Stimulated activated CD8-positive, alpha-beta memory T cell treated with anti-CD3 and anti-CD28 coated beads, Interleukin-4, amount 100 ng/mL, for 4 hours (primary cell): ENCODE data around the gene C1QL4.
"Not testable (repeated sequence)": the region's sequence is repeated elsewhere in the genome, so short reads cannot be mapped to it uniquely, and the experiment has no call there.

Experiments used
- DNase-seq, 2 donors: peaks; one replicate each; pipeline ENCODE4 v3.0.0-alpha.2; 2020; ENCODE audit warnings: low read depth in 2 of 2, low spot score in 1 of 2

C1QL4 gene

DNA sequence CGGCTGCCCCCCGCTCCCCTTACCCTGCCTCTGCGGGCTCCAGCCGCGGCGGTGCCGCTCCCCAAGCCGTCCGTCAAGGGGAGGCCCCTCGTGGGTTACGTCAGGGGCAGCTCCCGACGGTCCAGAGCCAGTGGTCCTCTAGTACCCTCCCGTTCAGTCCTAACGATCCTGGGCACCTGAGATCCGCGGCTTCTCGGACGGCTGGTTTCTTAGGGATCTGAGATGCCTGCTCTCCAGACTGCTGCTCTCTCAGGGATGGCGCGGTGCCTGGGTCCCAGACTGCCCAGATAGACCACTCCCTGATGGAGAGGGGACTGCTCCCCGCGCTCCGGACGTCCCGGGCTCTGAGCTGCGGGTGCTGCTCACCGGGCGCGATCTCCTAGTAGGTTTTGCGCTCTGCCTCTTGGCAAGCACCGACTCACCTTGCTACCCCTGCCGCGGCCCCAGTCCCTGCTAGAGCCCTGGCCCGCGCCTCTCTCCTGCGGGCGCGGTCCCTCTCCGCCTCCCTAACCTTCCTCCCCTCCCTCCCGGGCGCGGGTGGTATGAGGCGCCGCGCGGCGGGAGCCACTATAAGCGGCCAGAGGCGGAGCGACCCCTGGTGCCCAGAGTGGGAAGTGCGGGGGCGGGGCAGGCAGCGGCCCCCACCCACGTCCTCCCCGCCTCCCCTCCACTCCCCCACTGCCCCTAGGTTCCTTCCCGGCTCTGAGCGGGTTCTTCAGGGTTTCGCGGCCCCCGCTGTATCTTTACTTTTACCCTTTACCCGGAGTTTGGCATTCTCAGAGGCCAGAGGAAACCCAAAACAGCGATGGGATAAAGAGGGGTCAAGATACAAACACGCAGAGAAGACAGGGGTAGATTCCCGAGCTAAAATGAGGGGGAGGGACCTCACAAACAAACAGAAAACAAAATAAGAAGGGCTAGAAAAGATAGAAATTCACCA is at the start of gene C1QL4:
Gene C1QL4 (minus strand): TSS at position 544 of the 940 bp plus-strand sequence. CDS start 711 bp downstream, outside the sequence.
- DNase-seq, result peak; percentile 74 to 80

DNA sequence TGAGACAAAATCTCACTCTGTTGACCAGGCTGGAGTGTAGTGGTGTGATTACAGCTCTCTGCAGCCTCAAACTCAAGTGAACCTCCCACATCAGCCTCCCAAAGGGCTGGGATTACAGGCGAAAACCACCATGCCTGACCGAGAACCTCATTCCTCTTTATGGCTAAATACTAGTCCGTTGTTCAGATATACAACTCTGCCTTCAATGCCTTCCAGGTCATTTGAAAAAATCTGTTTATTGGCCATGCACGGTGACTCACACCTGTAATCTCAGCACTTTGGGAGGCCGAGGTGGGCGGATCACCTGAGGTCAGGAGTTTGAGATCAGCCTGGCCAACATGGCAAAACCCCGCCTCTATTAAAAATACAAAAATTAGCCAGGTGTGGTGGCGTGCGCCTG is 43.2 kb upstream of the C1QL4 start:
- DNase-seq, result not testable (repeated sequence)

DNA sequence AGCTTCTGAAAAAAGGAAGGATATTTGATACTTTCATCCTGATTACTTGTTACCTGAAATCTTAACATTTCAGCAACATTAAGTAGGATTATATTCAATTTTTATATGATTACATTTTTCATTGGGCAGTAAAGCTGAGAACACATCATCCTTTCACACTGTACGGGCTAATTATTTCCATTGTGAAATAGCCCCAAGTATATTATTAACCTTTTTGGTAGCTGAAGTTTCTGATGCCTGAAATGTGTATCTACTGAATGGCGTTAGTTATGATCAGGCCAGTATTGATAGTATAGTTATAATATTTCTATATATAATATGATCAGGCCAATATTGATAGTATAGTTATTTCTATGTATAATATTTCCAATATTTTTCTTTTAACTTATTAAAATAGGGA is 40.4 kb upstream of the C1QL4 start:
- DNase-seq, result no peak

DNA sequence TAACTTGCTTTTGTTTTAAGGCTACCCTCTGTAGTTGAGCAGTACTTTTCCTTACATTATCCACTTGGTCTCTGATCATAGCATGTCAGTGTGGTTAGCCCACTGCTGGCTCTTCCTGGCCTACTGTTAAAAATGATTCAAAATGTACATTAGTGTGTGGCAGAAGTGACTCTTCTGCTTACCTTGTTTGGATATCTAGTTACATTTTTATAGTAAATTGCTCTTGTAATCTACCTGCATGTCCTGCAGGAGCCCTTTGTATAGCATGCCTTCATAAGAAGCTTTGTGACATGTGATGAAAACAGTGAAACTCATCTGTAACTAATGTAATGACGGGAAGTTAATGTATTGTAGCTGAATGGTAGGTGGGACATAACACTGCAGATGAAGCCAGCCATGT is 38.4 kb upstream of the C1QL4 start:
- no peak for DNase-seq

DNA sequence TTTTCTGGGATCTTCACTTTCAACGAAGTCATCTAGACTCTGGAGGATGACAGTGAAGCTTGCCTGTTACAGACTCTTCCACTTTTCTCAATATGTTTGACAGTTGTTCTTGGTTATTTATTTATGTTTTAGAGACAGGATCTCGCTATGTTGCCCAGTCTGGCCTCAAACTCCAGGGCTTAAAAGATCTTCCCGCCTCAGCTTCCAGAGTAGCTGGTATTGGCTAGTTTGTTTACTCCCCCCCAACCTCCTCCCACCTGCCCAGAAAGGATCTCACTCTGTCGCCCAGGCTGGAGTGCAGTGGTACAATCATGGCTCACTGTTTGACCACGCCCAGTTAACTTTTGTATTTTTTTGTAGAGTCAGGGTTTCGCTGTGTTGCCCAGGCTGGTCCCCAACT is 33.6 kb upstream of the C1QL4 start:
- DNase-seq, result no peak

DNA sequence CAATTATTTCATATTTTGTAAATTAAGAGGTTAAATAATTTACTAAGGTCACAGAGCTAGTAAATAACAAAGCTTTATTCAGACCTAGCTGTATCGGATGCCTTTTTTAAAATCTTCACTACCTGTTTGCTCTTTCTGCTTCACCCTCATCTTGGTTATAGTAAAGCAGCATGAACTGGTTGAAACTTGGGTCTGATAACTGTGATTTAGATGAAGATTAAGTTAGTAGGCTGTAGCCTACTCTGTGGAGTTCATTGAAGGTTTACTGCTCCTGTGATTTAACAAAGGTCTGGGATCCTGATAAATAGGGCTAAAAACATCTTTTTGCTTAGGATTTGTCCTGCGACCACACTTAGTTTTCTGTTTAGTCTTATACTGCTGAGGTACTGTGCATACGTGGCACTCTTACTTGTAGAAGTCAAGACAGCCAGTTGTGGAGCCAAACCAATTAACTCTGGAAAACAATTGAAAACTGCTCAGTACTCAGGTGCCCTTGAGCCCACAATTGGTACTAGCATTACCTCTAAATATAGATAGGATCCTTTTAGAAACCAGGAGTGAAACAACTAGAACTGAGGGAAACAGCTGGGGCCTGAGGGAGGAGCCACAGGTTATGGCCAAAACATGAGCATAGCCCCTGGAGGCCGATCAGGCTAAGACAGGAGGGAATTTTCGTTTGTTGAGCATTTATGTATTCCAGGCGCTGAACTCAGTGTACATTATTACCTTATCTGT is 32.6 kb upstream of the C1QL4 start:
- DNase-seq, result no peak

DNA sequence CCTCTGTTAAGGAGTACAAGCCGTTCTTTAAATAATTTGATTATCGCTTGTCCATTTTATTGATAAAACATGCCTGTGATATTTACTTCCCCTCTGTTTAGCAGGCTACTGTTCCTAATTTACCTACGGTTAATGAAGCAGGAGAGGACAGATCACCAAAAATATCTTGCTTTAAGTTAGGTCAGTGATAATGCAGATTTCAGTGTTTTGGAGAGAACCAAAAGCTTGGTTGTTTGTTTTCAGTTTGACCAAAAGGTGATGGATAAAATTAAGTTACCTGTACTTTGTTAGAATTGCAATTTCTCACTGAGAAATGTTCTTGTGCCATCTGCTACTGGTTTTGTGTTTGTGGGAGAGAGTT is 31.2 kb upstream of the C1QL4 start:
- no peak for DNase-seq

DNA sequence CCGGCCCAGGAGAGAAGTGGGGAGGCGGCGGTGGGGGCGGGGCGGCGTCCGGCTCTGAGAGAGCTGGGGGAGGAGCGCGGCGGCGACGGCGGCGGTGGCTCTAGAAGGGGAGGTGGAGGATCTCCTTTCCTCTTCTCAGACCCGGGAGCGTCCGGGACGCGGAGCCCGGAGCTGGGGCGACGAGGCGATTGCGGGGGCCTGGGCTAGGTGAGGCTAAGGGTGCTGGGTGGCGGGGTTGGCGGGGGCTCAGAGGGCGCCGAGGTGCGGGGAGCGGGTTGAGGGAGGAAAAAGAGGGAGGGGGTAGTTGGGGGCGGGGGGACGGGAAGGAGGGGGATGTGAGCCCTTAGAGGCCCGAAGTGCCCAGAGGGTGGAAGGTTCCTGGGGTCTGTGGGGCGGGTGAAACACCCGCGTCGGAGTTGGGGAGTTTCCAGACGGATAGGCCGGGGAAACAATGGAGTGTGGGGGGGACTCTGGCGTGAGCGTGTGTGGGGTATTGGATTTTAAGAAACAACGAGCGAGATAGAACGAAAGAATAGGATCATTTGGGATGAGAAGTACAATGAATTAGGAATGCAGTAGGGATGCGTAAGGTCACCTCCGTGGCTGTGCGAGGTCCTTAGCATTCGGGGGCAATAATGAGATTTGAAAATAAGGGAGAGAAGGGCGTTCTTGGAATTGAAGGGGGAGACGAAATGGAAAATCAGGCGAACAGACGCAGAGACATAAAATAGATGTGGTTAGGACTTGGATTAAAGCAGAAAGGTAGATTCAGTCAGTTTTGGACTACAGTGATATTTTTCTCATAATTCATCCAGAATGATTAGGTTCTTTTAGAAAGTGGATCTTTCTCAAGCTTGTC is 30.6 kb upstream of the C1QL4 start, which contains the start of gene SPATS2:
Gene SPATS2 (plus strand): TSS at position 82 of the 859 bp plus-strand sequence. CDS start 93,551 bp downstream, outside the sequence.
- DNase-seq, result no peak

DNA sequence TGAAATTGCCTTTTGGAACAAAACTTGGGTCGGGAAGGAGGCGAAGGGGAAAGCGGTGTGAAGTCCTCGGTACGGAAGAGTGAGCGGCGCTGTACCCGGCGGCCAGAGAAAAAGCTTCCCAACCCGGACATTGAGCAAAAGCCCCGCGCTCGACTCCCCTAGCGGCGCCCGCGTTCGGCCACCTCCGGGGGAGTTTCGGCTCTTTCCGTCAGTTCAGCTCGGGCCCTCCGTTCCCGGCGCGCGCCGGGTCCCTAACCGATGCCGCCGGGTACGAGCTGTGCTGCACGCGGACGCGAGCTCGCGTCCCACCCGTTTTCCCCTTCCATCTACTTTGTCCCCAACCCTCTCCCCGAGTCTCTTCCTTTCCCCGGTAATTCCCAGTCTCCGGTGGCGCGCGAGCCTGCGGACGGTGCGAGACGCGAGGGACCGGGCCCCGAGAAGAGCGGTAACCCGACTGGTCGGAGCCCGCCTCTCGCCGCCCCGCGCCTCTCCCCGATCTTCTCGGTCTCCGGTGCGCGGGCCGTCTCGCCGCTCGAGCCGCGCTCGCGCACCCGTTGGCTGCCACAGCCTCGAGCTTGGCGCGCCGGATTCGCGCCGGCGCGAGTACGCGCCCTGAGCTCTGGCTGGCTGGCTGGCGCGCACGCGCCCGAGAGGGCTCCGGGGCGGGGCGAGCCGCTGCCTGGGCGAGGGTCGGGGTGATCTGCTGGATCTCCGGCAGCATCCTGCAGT is 29.8 kb upstream of the C1QL4 start:
- DNase-seq, result peak; percentile 63 to 64

DNA sequence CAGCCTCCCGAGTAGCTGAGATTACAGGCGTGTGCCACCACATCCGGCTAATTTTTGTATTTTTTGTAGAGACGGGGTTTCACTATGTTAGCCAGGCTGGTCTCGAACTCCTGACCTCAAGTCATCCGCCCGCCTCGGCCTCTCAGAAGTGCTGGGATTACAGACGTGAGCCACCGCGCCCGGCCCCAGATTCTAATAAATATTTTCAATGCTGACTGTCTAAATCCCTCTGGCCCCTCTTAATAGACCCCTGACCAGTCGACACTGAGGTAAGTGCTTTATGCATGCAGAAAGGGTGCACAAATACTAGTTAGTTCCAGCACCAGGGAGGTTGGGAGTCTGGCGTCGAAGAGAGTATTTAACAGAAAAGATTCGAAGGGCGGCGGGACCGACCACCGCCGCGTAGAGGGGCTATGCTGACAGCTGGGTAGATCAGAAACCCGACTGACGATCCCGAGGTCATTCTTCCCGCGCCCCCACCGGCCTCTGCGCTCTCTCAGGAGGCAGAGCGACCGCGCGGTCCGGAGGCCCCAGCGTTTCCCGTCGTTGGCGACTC is 29.2 kb upstream of the C1QL4 start:
- DNase-seq, result no peak

DNA sequence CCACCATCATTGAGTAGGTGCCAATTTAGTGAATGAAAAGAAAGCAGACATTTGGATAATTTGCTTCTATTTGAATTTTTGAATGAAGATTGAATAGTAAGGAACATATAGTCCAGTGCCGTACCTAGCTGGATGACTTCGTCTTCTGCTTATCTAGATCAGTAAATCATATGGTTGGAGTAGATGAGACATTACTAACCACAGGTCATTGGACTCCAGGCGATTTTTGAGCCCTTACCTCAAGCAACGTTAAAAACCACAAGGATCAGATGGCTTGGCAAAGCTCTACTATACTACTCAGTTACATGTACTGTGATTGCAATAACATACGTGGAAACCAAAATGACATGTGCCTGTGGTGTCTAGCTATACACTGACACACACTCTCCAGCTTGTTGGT is 28.6 kb upstream of the C1QL4 start:
- DNase-seq, result no peak

DNA sequence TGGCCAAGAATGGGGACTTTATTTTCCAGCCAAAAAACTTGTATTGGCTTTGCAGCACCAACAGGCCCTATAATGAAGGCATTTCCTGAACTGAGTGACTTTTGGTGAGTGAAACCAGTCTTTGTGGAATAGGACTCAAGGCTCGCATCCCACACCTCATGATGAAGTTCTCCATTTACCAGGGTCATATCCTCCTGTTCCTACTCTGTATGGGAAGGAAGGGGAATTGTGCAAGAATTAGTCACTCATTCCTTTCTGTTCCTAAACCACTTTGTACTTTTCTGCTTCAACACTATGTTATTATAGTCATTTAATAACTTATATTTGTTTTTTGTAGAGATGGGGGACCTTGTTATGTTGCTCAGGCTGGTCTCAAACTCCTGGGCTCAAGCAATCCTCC is 28.0 kb upstream of the C1QL4 start:
- no peak for DNase-seq

DNA sequence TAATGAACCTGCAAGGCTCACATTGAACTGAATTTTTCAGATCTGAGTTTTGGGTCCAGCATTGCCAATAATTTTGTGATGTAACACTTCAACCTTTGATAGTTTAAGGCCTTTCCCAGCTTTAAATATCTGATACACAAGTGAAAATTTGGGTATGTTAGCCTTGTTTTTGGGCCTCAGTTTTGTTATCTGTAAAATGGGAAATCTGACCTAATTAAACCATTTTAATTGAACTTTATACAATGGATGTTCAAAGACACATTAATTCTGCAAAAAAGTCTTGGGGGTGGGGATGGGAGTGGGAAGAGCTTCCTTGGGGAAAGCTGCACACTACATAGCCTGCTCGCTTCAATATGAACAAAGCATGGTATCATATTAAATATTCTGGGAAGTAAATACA is 25.1 kb upstream of the C1QL4 start:
- DNase-seq, result no peak

DNA sequence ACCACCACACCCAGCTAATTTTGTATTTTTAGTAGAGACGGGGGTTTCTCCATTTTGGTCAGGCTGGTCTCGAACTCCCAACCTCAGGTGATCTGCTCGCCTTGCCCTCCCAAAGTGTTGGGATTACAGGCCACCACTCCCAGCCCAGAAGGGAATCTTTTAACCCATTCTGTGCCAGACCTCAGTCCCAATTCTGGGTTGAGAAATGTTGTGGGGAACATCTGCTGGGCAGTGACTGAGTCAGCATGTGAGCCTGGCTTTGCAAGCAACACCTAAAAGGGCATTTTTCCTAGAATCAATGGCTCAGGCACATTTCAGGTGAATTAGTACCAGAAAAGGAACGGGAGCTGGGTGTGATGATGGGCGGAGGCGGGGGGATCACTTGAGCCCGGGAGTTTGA is 22.7 kb upstream of the C1QL4 start:
- no peak for DNase-seq

DNA sequence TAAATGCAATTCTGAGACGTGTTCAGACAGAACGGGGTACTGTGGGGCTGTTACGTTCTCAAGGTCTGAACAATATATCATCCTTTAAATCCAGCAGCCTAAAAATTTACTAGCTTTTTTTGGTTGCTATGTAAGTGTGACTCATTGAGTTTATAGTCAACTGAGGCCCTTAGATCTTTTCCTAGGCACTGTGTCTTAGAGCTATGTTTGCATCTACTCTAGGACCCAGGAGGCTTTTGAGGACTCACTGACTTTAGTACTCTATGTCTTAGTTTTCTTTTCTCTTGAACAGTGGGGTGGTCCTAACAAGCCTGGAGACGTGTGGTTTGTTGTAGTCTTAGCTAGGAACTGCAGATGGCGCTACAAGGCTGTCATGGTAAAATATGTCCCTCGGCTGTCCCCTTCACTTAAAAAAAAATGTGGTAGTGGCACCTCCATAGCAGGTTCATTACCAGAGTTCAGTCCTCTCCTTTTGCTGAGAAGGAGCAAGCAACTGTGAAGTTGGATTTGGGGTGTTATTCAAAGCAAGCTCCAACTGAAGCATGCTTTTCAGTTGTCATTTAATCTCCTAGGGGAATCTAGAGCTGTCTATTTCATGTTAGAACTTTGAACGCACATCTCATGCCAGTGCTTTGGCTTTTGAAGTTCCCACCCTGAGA is 21.6 kb upstream of the C1QL4 start:
- DNase-seq, result peak in 1 of 2 donors; percentile 14

DNA sequence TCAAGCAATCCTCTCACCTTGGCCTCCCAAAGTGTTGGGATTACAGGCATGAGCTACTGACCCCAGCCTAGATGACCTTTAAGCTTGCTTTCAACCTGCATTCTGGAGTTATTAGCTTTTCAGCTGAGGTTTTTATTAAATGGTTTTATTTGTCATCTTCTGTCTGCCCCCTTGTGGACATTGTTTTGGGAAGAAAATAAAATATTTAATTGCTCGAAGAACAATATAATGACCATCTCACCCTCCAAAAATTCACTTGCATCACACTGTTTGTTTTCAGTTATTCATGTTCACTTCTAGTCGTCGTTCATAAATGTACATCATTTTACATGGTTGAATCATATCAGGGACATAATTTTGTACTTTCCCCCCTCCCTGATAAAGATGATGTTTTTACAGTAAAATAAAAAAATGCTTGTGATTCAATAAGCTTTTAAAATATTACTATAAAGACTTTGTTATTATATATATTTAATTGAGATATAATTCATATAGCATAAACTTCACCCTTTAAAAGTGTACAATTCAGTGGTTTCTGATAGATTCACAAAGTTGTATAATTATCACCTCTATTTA is 20.2 kb upstream of the C1QL4 start:
- DNase-seq, result no peak

DNA sequence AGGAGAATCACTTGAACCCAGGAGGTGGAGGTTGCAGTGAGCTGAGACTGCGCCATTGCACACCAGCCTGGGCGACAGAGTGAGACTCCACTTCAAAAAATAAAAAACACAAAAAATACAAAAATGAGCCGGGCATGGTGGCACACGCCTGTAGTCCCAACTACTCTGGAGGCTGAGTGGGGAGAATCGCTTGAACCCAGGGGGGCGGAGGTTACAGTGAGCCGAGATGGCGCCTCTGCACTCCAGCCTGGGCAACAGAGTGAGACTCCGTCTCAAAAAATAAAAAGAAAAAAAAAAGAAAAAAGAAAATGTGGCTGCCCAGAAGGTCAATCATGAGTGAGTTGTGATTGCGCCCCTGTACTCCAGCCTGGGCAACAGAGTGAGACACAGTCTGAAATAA is 18.9 kb upstream of the C1QL4 start:
- no peak for DNase-seq

DNA sequence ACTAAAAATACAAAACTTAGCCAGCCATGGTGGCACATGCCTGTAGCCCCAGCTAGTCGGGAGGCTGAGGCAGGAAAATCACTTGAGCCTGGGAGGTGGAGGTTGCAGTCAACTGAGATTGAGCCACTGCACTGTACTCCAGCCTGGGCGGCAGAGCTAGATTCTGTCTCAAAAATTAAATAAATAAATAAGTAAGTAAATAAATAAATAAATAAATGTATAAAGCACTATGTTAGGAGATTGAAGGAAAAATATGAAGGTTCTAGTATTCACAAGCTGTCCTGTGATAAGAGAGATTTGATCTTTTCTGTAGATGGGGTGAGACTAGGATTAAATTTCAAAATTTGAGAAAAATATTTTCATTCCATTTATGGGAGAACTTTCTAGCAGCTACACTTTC is 15.4 kb upstream of the C1QL4 start:
- no peak for DNase-seq

DNA sequence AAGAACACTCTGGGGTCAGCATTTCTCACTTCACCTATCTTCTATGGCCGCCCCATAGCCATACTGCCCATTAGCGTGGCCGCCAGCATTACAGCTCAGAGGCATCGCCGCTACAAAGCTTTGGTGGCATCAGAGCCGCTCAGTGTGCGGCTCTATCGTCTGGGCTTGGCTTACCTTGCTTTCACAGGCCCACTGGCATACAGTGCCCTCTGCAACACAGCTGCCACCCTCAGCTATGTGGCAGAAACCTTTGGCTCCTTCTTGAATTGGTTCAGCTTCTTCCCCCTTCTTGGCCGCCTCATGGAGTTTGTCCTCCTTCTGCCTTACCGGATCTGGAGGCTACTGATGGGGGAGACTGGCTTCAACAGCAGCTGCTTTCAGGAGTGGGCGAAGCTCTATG is 12.3 kb upstream of the C1QL4 start:
- no peak for DNase-seq
